Urinary bladder (tissue), 4 donors: ENCODE measurements around the gene PEX14. TPM values are rescaled to one million over a fixed set of nuclear protein-coding genes. Genes with fewer than 3 reads are reported as not detected.

Experiments
- DNase-seq: peaks from one replicate; pipeline ENCODE4 v3.0.0-alpha.2; 2015; ENCODE audit errors: extremely low spot score
- H3K27ac ChIP-seq: one replicate; pipeline ENCODE4 v1.5.1; 2013; ENCODE audit warnings: low read depth, mild to moderate bottlenecking, moderate library complexity
- H3K36me3 ChIP-seq: one replicate; pipeline ENCODE4 v1.6.1; 2013; ENCODE audit warnings: mild to moderate bottlenecking, moderate library complexity; ENCODE audit not compliant: insufficient read depth
- H3K4me1 ChIP-seq: one replicate; pipeline ENCODE4 v1.6.1; 2013; ENCODE audit warnings: mild to moderate bottlenecking, moderate library complexity; ENCODE audit not compliant: insufficient read depth
- H3K4me3 ChIP-seq: one replicate; pipeline ENCODE4 v1.5.1; 2013; ENCODE audit warnings: low read depth, low read length
- WGBS: extraction: QIAGEN DNeasy Blood & Tissue Kit; methylation state at CpG from one replicate; pipeline ENCODE4 v1.1.7; 2013; 5-methylcytosine and 5-hydroxymethylcytosine counted together
- polyA plus RNA-seq: library from polyadenylated mRNA; stranded (reverse); fragments of 200-250 nt; gene quantifications from one replicate; pipeline ENCODE4 v1.2.3, GENCODE V29; 2013
- total RNA-seq: library from RNA; depleted of rRNA; stranded (reverse); fragments of >200 nt; gene quantifications from one replicate; pipeline ENCODE4 v1.2.3, GENCODE V29; 2014
- donor health status: healthy with polysubstance abuse.
- donor health status: healthy.

Gene PEX14
- total and polyA plus RNA-seq, 2 donors, result 10.9 to 76.1 TPM

DNA sequence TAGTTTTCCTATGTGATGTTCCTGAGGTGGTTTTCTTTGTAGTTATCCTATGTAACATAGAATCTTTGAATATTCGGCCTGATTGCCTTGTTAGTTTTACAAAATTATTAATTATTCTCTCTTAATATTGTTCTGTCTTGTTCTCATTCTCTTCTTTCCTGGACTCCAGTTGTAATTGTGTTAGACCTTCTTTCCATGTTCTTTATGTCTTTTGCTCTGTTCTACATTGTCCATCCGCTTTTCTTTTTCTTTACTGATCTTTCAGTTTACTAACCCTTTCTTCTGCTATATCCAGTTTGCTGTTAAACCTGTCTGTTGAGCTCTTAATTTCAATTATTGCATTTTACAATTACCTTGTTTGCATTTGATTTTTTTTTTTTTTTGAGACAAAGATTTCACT lies 89.3 kb downstream of the PEX14 start:
- over 99% methylated on average over 2 of the region's 2 CpGs for WGBS
- no peak overlapping the region for H3K4me3 ChIP-seq
- no peaks in the 10 kb centered on the region for H3K4me1 ChIP-seq
- DNase-seq, result no peak
- no peak overlapping the region for H3K27ac ChIP-seq
- H3K36me3 ChIP-seq, result peaks cover 2% of the 10 kb centered on the region

DNA sequence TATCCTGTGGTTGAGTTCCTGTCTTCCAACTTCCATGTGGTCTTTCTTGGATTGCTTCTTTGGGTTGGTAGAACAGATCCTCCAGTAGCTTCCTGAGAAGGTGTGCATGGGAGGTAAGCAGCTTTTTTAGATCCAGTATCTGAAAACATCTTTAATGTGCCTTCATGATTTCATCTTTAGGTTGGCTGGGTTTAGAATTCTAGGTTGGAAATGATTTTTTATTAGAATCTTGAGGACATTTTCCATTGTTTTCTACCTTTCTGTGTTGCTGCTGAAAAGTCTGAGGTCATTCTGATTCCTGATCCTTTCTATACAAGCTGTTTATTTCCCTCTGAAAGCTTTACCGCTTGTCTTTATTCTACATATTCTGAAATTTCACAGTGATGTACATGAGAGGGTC lies 94.8 kb downstream of the PEX14 start:
- DNase-seq, result no peak
- Histone ChIP-seq H3K4me1 (no peaks in the 10 kb centered on the region), H3K4me3 (no peak overlapping the region), H3K27ac (no peak overlapping the region), H3K36me3 (peaks cover 2% of the 10 kb centered on the region)
- 100% methylated on average over 1 of the region's 1 CpG for WGBS

DNA sequence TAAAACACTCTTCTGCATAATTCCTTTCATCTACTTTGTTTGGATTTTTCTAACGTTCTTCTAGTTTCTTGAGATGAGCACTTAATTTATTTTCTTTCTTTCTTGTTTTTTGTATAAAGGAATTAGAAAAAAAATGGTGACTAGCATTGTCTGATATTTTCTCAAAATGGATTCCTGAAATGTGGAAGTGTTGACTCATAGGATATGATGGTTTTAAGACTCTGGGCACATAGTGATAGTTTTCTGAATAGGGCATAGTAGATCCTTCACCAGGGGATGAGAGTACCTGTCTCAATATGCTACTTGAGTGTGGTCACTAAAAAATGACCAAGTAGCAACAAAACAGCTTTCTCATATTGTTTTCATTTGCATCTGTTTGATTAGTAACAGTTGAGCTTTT lies 100.9 kb downstream of the PEX14 start:
- WGBS, result 44% methylated on average over 1 of the region's 1 CpG
- H3K27ac ChIP-seq, result no peak overlapping the region
- H3K4me1 ChIP-seq, result no peaks in the 10 kb centered on the region
- H3K36me3 ChIP-seq, result no peaks in the 10 kb centered on the region
- H3K4me3 ChIP-seq, result no peak overlapping the region
- no peak for DNase-seq

DNA sequence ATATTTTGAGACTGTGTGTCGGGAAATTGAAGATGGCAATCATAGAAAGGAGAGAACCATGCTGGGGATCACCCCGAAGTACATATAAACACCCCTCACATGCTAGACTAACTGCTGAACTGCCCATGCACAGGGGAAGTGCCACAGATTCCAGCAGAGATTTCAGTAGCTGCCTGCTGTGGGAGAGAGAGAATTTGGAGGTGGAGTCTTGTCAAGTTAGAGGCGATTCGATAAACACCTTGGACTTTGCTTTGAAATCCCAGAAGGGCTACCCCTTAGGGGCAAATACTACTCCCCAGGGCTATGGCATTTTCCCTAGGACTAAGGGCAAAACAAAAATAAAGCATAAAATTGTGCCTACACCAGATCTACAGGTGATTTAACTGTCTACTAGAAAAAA lies 103.3 kb downstream of the PEX14 start:
- Histone ChIP-seq H3K27ac (no peak overlapping the region), H3K36me3 (no peaks in the 10 kb centered on the region), H3K4me1 (no peaks in the 10 kb centered on the region), H3K4me3 (no peak overlapping the region)
- no peak for DNase-seq
- 78% methylated on average over 4 of the region's 4 CpGs for WGBS

DNA sequence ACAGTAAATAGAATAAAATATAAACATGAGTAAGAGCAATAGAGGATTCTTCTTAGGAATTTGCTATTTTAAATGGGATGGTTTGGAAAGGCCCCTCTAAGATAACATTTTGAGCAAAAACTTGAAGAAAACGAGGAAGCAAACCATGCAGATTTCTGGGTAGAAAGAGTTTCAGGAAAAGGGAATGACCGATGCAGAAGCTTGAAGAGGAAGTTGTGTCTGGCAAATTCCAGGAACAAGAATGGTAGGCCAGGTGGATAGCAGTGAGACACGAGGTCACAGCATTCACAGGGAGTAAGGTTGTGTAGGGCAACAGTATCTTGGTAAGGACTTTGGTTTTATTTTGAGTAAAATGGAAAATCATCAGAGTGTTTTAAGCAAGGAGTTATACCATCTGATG lies 108.9 kb downstream of the PEX14 start:
- H3K27ac ChIP-seq, result no peak overlapping the region
- no peaks in the 10 kb centered on the region for H3K4me1 ChIP-seq
- WGBS, result 83% methylated on average over 3 of the region's 3 CpGs
- no peaks in the 10 kb centered on the region for H3K36me3 ChIP-seq
- no peak for DNase-seq
- H3K4me3 ChIP-seq, result no peak overlapping the region

DNA sequence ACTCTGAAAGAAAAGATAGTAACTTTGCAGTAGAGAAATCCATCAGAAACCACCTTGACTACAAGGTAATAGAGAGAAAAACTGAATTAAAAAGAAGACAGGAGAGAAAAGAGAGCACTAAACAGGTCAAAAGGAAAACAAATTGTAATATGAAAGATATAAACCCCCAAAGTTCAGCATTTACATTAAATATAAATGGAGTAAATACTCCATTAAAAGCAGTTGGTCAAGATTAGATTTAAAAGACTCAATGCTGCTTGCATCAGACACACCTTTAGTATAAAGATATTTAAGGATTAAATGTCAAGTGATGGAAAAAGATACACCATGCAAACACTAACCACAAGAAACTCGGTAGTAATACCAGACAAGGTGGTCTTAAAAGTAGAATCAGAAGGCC lies 110.5 kb downstream of the PEX14 start:
- Histone ChIP-seq H3K4me1 (no peaks in the 10 kb centered on the region), H3K4me3 (no peak overlapping the region), H3K27ac (no peak overlapping the region), H3K36me3 (no peaks in the 10 kb centered on the region)
- no peak for DNase-seq
- whole genome bisulfite sequencing, result 94% methylated on average over 1 of the region's 1 CpG

DNA sequence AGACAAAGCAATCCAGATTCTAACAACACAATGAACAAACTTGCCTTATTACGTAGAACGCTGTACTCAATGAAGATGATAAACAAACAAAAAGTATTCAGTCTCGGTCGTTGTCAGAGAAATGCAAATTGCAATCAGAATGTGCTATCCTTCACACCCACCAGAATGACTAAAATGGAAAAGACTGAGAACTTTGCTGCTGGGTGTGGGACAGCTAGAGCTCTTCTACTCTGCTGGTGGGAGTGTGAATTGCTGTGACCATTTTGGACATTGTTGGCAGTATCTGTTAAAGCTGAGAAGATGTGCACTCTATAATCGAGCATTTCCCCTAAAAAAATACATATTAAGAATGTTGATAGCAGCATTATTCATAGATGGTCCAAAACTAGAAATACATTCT lies 111.4 kb downstream of the PEX14 start:
- WGBS, result 89% methylated on average over 5 of the region's 5 CpGs

DNA sequence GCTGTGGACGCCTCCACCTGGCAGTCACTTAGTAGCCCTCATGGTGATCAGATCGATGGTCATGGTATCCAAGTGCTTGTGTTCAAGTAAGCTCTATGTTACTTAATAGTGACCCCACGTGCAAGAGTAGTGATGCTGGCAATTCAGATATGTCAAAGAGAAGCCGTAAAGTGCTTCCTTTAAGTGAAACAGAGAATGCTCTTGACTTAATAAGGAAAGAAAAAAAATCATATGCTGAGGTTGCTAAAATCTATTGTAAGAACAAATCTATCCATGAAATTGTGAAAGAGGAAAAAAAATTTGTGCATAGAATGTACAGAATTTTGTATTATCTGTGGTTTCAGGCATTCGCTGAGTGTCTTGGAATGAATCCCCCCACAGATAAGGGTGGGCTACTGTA lies 113.9 kb downstream of the PEX14 start:
- Histone ChIP-seq H3K36me3 (no peaks in the 10 kb centered on the region), H3K4me3 (no peak overlapping the region), H3K4me1 (peaks cover 2% of the 10 kb centered on the region), H3K27ac (no peak overlapping the region)
- 93% methylated on average over 5 of the region's 5 CpGs for WGBS
- no peak for DNase-seq

More for the DNA sequence above, 111.4 kb downstream of the PEX14 start:
- Histone ChIP-seq H3K4me1 (no peaks in the 10 kb centered on the region), H3K27ac (no peak overlapping the region), H3K36me3 (no peaks in the 10 kb centered on the region), H3K4me3 (no peak overlapping the region)
- no peak for DNase-seq

DNA sequence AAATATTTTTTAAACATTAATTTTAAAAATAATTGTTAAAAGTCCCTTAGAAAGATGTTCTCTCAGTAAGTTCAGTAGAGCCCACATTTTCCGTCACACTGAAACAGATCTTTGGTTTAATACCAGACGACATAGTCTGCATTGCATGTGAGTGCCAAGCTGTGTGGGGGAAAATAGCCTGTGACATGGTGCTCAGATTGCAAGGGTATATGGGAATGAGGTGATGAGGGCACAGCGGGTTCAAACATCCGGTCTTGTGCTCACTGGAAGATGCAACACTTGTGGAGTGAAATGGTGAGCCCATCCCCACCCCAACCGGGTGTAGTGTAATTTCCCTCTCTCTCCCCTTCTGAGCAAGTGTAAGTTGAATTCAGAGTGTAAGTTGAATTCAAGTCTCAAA lies 114.3 kb downstream of the PEX14 start:
- no peaks in the 10 kb centered on the region for H3K36me3 ChIP-seq
- H3K4me1 ChIP-seq, result peaks cover 2% of the 10 kb centered on the region
- DNase-seq, result no peak
- no peak overlapping the region for H3K27ac ChIP-seq
- 96% methylated on average over 5 of the region's 5 CpGs for WGBS
- no peak overlapping the region for H3K4me3 ChIP-seq

DNA sequence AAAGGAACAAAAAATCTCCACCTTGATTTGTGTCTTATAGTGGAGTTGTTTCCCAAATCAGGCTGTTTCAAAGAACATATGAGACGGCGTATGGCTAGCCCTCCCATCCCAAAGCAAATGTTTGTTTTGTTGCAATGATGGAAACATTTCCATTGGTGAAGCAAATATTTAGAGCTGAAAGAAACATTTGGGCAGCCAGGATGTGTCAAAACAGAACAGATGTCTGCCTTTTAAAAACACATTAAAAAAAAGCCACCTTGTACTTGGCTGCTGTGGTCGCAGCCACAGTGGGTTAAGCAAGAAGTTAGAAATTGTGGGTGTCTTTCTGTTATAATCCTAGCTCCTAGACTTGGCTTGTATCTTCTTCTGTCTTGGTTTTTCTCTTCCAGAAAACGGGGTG lies 116.3 kb downstream of the PEX14 start:
- WGBS, result 55% methylated on average over 4 of the region's 4 CpGs
- DNase-seq, result no peak
- Histone ChIP-seq H3K27ac (no peak overlapping the region), H3K36me3 (no peaks in the 10 kb centered on the region), H3K4me3 (no peak overlapping the region), H3K4me1 (peaks cover 2% of the 10 kb centered on the region)

DNA sequence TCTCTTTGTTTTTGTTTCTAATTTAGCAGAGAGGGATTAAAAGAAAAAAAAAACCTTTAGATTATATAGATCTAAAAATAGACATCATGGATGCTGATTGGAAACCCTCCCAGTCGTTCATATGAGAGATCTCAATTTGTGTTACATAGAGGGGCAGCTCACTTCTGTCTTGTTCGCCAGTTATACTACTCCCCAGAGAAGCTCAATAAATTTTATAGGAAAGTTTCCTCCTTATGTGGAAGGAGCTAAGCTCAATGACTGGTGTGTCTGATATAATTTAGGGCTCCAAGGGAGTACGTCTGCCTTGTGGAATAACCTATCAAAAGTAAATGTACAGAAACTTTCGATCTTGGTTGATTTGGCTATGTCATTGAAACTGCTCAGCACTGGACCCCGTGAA lies 117.6 kb downstream of the PEX14 start:
- WGBS, result 40% methylated on average over 5 of the region's 5 CpGs
- Histone ChIP-seq H3K27ac (no peak overlapping the region), H3K4me3 (no peak overlapping the region), H3K36me3 (no peaks in the 10 kb centered on the region), H3K4me1 (peaks cover 4% of the 10 kb centered on the region)
- DNase-seq, result no peak

DNA sequence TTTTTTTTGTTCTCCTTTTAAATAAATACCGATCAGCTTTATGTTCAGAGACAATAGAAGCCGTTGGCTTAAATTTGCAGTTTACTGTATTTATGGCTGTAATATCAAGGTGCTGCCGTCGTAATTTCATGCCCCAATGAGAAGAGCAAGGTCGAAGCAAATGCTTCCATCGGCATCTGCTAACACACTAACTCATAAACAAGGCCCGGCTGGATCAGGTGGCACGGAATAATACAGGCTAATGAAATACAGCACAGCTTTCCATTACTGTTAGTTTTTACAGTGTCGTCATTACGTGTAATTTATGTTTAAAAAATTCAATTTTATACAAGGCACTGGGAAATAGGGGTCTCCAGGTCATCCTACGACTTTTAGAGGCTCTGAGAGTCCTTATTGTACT lies 119.0 kb downstream of the PEX14 start:
- Histone ChIP-seq H3K36me3 (no peaks in the 10 kb centered on the region), H3K4me3 (no peak overlapping the region), H3K4me1 (peaks cover 4% of the 10 kb centered on the region), H3K27ac (no peak overlapping the region)
- no peak for DNase-seq
- 88% methylated on average over 11 of the region's 11 CpGs for WGBS

DNA sequence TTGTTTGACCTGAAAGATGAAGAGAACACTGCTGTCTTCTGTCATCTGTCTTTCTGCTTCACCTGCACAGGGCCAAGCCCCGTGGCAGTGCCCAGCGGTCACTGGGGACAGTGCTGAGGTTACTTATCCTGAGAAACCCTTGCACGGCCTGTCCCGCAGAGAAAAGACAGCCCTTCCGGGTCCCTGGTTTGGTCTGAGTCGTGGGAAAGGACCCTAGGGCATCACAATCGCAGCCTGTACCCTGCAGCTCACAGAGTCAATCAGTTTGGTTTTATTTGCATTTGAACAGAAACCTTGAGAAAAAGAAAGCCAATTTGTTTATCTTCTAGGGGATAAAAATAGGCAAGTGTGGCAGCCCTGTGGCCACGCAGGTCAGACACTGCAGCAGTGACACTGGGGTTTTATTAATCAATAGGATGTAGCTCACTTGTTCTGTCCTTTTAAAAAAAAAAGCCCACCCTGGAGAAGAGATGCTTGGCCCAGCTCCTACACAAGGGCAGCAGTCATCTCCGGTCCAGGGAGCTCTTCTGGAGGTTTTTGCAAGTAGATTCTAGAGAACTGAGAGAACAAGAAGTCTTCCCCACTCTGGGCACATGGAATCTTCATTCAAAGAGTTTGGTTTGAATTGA lies 120.0 kb downstream of the PEX14 start:
- Histone ChIP-seq H3K4me1 (peaks cover 4% of the 10 kb centered on the region), H3K27ac (no peak overlapping the region), H3K36me3 (no peaks in the 10 kb centered on the region), H3K4me3 (no peak overlapping the region)
- no peak for DNase-seq
- WGBS, result 87% methylated on average over 9 of the region's 9 CpGs

DNA sequence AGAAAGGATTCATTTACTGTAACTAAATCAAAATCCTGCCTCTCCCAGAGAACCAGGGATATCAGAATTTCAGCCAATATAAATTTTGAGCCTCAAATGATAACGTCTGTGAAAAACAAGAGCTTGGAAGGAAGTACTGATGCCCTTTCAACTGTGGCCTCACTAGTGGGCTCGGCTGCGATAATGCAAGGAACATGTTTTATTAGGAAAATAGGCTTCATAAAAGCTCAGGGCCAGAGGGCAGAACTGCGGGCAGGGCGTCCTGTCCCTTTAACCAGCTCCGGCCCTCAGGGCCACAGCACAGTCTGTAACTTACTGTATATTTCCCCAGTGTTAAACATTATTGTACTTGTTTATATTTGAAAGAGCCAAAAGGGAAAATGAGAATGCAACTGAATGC lies 122.0 kb downstream of the PEX14 start:
- WGBS, result 46% methylated on average over 6 of the region's 6 CpGs
- Histone ChIP-seq H3K4me3 (no peak overlapping the region), H3K36me3 (peaks cover 2% of the 10 kb centered on the region), H3K27ac (no peak overlapping the region), H3K4me1 (peaks cover 2% of the 10 kb centered on the region)
- DNase-seq, result no peak
